ENCODE measurements around the gene RGS12. TPM values are rescaled to one million over a fixed set of nuclear protein-coding genes. Genes with fewer than 3 reads are reported as not detected.

Gene RGS12
- total RNA-seq, 1 experiment from 2014 or later, result 36.0 TPM

- no peak overlapping the region for H3K4me3 Mint-ChIP-seq (ENCODE audit: unreplicated experiment)
- TF ChIP-seq CTCF (IDR thresholded peaks at IDR 0.05; ENCODE audit: unreplicated experiment), result no peak
- H3K36me3 Mint-ChIP-seq (ENCODE audit: insufficient read depth, unreplicated experiment), result no peaks in the 10 kb centered on the region
- CTCF ChIA-PET, result interaction anchor here (0.6 kb wide), 1 partner anchor 112 kb away, joined by 3 read pairs; no protein-coding TSS in a partner anchor
- no peaks in the 10 kb centered on the region for H3K9me3 Mint-ChIP-seq (ENCODE audit: unreplicated experiment)
- POLR2A ChIA-PET, result no interaction called here
- no peaks in the 10 kb centered on the region for H3K4me1 Mint-ChIP-seq (ENCODE audit: insufficient read depth, unreplicated experiment)
- no TSS peak for BruUV-seq (replicated peaks)
- H3K27ac Mint-ChIP-seq (ENCODE audit: low read depth, unreplicated experiment), result no peak overlapping the region
- no peaks in the 10 kb centered on the region for H3K27me3 Mint-ChIP-seq (ENCODE audit: insufficient read depth, unreplicated experiment)
- DNase-seq (ENCODE audit: unreplicated experiment), result peak; percentile 41
- intact Hi-C loops (cut with micrococcal nuclease), result no loop called here
These were observed 47.9 kb downstream of the RGS12 start for GRCh38 chr4:3340700-3341083.

- no TSS peak for BruUV-seq (replicated peaks)
- Mint-ChIP-seq H3K27me3 (ENCODE audit: insufficient read depth, unreplicated experiment) (no peaks in the 10 kb centered on the region), H3K9me3 (ENCODE audit: unreplicated experiment) (no peaks in the 10 kb centered on the region), H3K4me3 (ENCODE audit: unreplicated experiment) (no peak overlapping the region), H3K36me3 (ENCODE audit: insufficient read depth, unreplicated experiment) (no peaks in the 10 kb centered on the region), H3K27ac (ENCODE audit: low read depth, unreplicated experiment) (no peak overlapping the region), H3K4me1 (ENCODE audit: insufficient read depth, unreplicated experiment) (peaks cover 9% of the 10 kb centered on the region)
- TF ChIP-seq CTCF (IDR thresholded peaks at IDR 0.05; ENCODE audit: unreplicated experiment), result no peak
- CTCF ChIA-PET, result interaction anchor here (0.6 to 0.9 kb wide), 2 partner anchors 102 to 140 kb away, joined by 3 to 4 read pairs; no protein-coding TSS in a partner anchor
- POLR2A ChIA-PET, result no interaction called here
- intact Hi-C loops (cut with micrococcal nuclease), result no loop called here
- no peak for DNase-seq (ENCODE audit: unreplicated experiment)
These were observed 48.9 kb downstream of the RGS12 start for GRCh38 chr4:3341760-3342159.

- BruUV-seq (replicated peaks), result no TSS peak
- POLR2A ChIA-PET, result no interaction called here
- no peak for TF ChIP-seq CTCF (IDR thresholded peaks at IDR 0.05; ENCODE audit: unreplicated experiment)
- intact Hi-C loops (cut with micrococcal nuclease), result no loop called here
- H3K4me1 Mint-ChIP-seq (ENCODE audit: insufficient read depth, unreplicated experiment), result peaks cover 9% of the 10 kb centered on the region
- no peak overlapping the region for H3K27ac Mint-ChIP-seq (ENCODE audit: low read depth, unreplicated experiment)
- H3K27me3 Mint-ChIP-seq (ENCODE audit: insufficient read depth, unreplicated experiment), result no peaks in the 10 kb centered on the region
- no peaks in the 10 kb centered on the region for H3K36me3 Mint-ChIP-seq (ENCODE audit: insufficient read depth, unreplicated experiment)
- CTCF ChIA-PET, result interaction anchor here (0.6 to 4.3 kb wide), 3 partner anchors 101 to 140 kb away, joined by 3 to 46 read pairs (median 4); no protein-coding TSS in a partner anchor
- DNase-seq (ENCODE audit: unreplicated experiment), result no peak
- no peak overlapping the region for H3K4me3 Mint-ChIP-seq (ENCODE audit: unreplicated experiment)
- H3K9me3 Mint-ChIP-seq (ENCODE audit: unreplicated experiment), result no peaks in the 10 kb centered on the region
These were observed 49.5 kb downstream of the RGS12 start for GRCh38 chr4:3342182-3342854.

Other genes starting within 250 kb of the RGS12 start
- not detected in 2 replicates for gene HTT-AS, start 218.5 kb upstream of the RGS12 start, total RNA-seq (2022)
- 47.4 and 54.4 TPM in 2 replicates for gene HTT, start 218.3 kb upstream of the RGS12 start, total RNA-seq (2022)
- 0.37 and 0.66 TPM in 2 replicates for gene MSANTD1, start 43.9 kb upstream of the RGS12 start, total RNA-seq (2022)
- 0.28 TPM in 1 of 2 replicates, not detected in the other for gene HGFAC, start 148.9 kb downstream of the RGS12 start, total RNA-seq (2022)
- gene DOK7, start 170.3 kb downstream of the RGS12 start, total RNA-seq (2022), result 1.1 and 5.3 TPM in 2 replicates
- gene LRPAP1, start 239.4 kb downstream of the RGS12 start, total RNA-seq (2022), result 93.6 and 96.2 TPM in 2 replicates

All from MCF 10A (cell line).